Skeletal muscle tissue (tissue), 4 donors: Measurements from ENCODE around the gene EPHA5. TPM values are rescaled to one million over a fixed set of nuclear protein-coding genes. Genes with fewer than 3 reads are reported as not detected.

ENCODE experiments used
- H3K27ac ChIP-seq: one replicate; pipeline ENCODE4 v1.7.0; 2013; ENCODE audit warnings: mild to moderate bottlenecking, low read depth, low read length, inconsistent platforms
- H3K27me3 ChIP-seq, 3 donors: one replicate each; pipeline ENCODE4 v1.7.0; 2013; ENCODE audit warnings: low read length in 3 of 3; ENCODE audit not compliant: control insufficient read depth in 3 of 3, insufficient read depth in 3 of 3
- H3K36me3 ChIP-seq, 3 donors: one replicate each; pipeline ENCODE4 v1.7.0; 2013; ENCODE audit warnings: low read length in 3 of 3; ENCODE audit not compliant: control insufficient read depth in 3 of 3, insufficient read depth in 3 of 3
- H3K4me1 ChIP-seq, 3 donors: one replicate each; pipeline ENCODE4 v1.7.0; 2013; ENCODE audit warnings: low read length in 3 of 3, mild to moderate bottlenecking in 3 of 3; ENCODE audit not compliant: control insufficient read depth in 3 of 3, insufficient read depth in 3 of 3
- H3K4me3 ChIP-seq, 3 donors: one replicate each; pipeline ENCODE4 v1.7.0; 2013; ENCODE audit warnings: low read length in 3 of 3
- H3K9ac ChIP-seq, 3 donors: one replicate each; pipeline ENCODE4 v1.7.0; 2013; ENCODE audit warnings: low read length in 3 of 3, mild to moderate bottlenecking in 3 of 3, moderate library complexity in 2 of 3, low read depth in 1 of 3
- H3K9me3 ChIP-seq, 3 donors: one replicate each; pipeline ENCODE4 v1.7.0; 2013; ENCODE audit warnings: low read length in 3 of 3; ENCODE audit not compliant: control insufficient read depth in 3 of 3
- total RNA-seq: library from RNA; depleted of rRNA; stranded (reverse); fragments of >200 nt; gene quantifications from one replicate; pipeline ENCODE4 v1.2.3, GENCODE V29; 2014
- donor health status: Osteomylitis.

The EPHA5 gene
- total RNA-seq, 1 donor from 2014 or later = 1.0 TPM

- H3K4me1 ChIP-seq = no peaks in the 10 kb centered on the region
- no peak overlapping the region for H3K9ac ChIP-seq
- H3K4me3 ChIP-seq = no peak overlapping the region
- no peak overlapping the region for H3K27ac ChIP-seq
- H3K9me3 ChIP-seq = no peaks in the 10 kb centered on the region
- H3K36me3 ChIP-seq = no peaks in the 10 kb centered on the region
- H3K27me3 ChIP-seq = no peaks in the 10 kb centered on the region
Observed at GRCh38 chr4:65393078-65393477, 277.2 kb downstream of the EPHA5 start.

GRCh38 chr4:65392488-65392887 lies 277.8 kb downstream of the EPHA5 start:
- no peaks in the 10 kb centered on the region for H3K36me3 ChIP-seq
- no peak overlapping the region for H3K27ac ChIP-seq
- H3K4me1 ChIP-seq = no peaks in the 10 kb centered on the region
- no peak overlapping the region for H3K9ac ChIP-seq
- no peak overlapping the region for H3K4me3 ChIP-seq
- no peaks in the 10 kb centered on the region for H3K27me3 ChIP-seq
- H3K9me3 ChIP-seq = no peaks in the 10 kb centered on the region

- Histone ChIP-seq H3K9me3 (no peaks in the 10 kb centered on the region), H3K4me3 (no peak overlapping the region), H3K4me1 (no peaks in the 10 kb centered on the region), H3K9ac (no peak overlapping the region), H3K27me3 (no peaks in the 10 kb centered on the region), H3K27ac (no peak overlapping the region), H3K36me3 (no peaks in the 10 kb centered on the region)
Observed at GRCh38 chr4:65391814-65392213, 278.5 kb downstream of the EPHA5 start.

- Histone ChIP-seq H3K27me3 (no peaks in the 10 kb centered on the region), H3K4me1 (no peaks in the 10 kb centered on the region), H3K9me3 (no peaks in the 10 kb centered on the region), H3K4me3 (no peak overlapping the region), H3K27ac (no peak overlapping the region), H3K9ac (no peak overlapping the region), H3K36me3 (no peaks in the 10 kb centered on the region)
Observed at GRCh38 chr4:65391382-65391781, 278.9 kb downstream of the EPHA5 start.

- no peaks in the 10 kb centered on the region for H3K9me3 ChIP-seq
- H3K9ac ChIP-seq = no peak overlapping the region
- no peaks in the 10 kb centered on the region for H3K27me3 ChIP-seq
- no peak overlapping the region for H3K4me3 ChIP-seq
- no peaks in the 10 kb centered on the region for H3K36me3 ChIP-seq
- no peaks in the 10 kb centered on the region for H3K4me1 ChIP-seq
- H3K27ac ChIP-seq = no peak overlapping the region
Observed at GRCh38 chr4:65386927-65387326, 283.4 kb downstream of the EPHA5 start.

- H3K9me3 ChIP-seq = no peaks in the 10 kb centered on the region
- no peaks in the 10 kb centered on the region for H3K27me3 ChIP-seq
- no peak overlapping the region for H3K27ac ChIP-seq
- no peaks in the 10 kb centered on the region for H3K36me3 ChIP-seq
- no peak overlapping the region for H3K4me3 ChIP-seq
- H3K9ac ChIP-seq = no peak overlapping the region
- no peaks in the 10 kb centered on the region for H3K4me1 ChIP-seq
Observed at GRCh38 chr4:65383589-65384305, 286.5 kb downstream of the EPHA5 start.

GRCh38 chr4:65381648-65382047 lies 288.6 kb downstream of the EPHA5 start:
- no peak overlapping the region for H3K4me3 ChIP-seq
- H3K27ac ChIP-seq = no peak overlapping the region
- no peak overlapping the region for H3K9ac ChIP-seq
- no peaks in the 10 kb centered on the region for H3K27me3 ChIP-seq
- no peaks in the 10 kb centered on the region for H3K4me1 ChIP-seq
- H3K9me3 ChIP-seq = no peaks in the 10 kb centered on the region
- H3K36me3 ChIP-seq = no peaks in the 10 kb centered on the region

- no peaks in the 10 kb centered on the region for H3K27me3 ChIP-seq
- no peak overlapping the region for H3K4me3 ChIP-seq
- no peaks in the 10 kb centered on the region for H3K36me3 ChIP-seq
- H3K27ac ChIP-seq = no peak overlapping the region
- no peaks in the 10 kb centered on the region for H3K9me3 ChIP-seq
- H3K9ac ChIP-seq = no peak overlapping the region
- H3K4me1 ChIP-seq = no peaks in the 10 kb centered on the region
Observed at GRCh38 chr4:65370709-65371108, 299.6 kb downstream of the EPHA5 start.

- H3K27ac ChIP-seq = no peak overlapping the region
- no peak overlapping the region for H3K4me3 ChIP-seq
- H3K27me3 ChIP-seq = no peaks in the 10 kb centered on the region
- no peaks in the 10 kb centered on the region for H3K4me1 ChIP-seq
- no peaks in the 10 kb centered on the region for H3K36me3 ChIP-seq
- H3K9me3 ChIP-seq = no peaks in the 10 kb centered on the region
- no peak overlapping the region for H3K9ac ChIP-seq
Observed at GRCh38 chr4:65367306-65367705, 303.0 kb downstream of the EPHA5 start.

- no peak overlapping the region for H3K9ac ChIP-seq
- H3K27ac ChIP-seq = no peak overlapping the region
- H3K36me3 ChIP-seq = no peaks in the 10 kb centered on the region
- H3K4me3 ChIP-seq = no peak overlapping the region
- no peaks in the 10 kb centered on the region for H3K9me3 ChIP-seq
- H3K27me3 ChIP-seq = no peaks in the 10 kb centered on the region
- no peaks in the 10 kb centered on the region for H3K4me1 ChIP-seq
Observed at GRCh38 chr4:65358914-65359313, 311.4 kb downstream of the EPHA5 start.
